DLD1 (cell line): Measurements from ENCODE around the gene KRTAP6-2.

Experiments used
- in situ Hi-C: cut with HindIII; loops from 2 replicates; pipeline ENCODE4 v1.10.0; 2017; ENCODE audit warnings: low sequenced_read_pairs

Gene KRTAP6-2

DNA sequence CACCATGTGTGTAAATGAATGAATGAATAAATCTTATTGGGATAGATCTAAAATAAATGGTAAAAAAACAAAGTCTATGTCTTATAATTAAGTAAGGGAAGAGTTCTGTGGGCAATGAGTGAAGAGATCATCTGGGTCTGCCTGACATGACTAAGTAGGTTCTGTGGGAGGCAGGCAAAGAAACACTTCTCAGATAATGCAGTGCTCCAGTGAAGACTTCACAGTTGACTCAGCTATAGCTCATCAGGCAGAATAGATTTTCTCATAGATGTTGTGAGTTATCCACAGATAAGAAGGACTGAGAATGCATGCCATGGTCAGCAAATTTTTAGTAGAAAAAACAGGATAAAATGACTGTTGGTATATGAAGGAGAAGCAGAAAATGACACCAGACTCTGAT, 20.9 kb downstream of the KRTAP6-2 start:
- in situ Hi-C loops, result no loop called here

DNA sequence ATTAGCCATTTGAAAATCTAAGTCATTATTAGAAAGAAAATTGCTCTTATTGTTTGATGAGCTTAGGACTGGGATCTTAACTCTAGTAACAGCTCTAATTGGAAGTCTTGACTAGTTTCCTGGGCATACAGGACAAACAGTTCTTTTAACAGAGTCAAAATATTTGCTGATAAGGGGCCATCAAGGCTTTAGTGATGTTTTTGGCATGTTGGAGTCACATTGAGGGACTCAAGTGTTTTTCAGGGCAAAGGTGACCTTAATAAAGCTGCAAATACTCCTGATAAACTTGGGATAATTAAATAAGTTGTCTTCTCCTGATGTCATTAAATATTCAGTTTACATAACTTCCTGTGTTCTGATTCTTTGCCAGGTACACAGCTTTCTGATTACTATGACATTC, 31.1 kb downstream of the KRTAP6-2 start:
- in situ Hi-C loops, result no loop called here

GRCh38 chr21:30563630-30564029, 35.1 kb downstream of the KRTAP6-2 start:
- in situ Hi-C loops, result no loop called here

- in situ Hi-C loops, result no loop called here
Measured at GRCh38 chr21:30563072-30563471, 35.6 kb downstream of the KRTAP6-2 start.

DNA sequence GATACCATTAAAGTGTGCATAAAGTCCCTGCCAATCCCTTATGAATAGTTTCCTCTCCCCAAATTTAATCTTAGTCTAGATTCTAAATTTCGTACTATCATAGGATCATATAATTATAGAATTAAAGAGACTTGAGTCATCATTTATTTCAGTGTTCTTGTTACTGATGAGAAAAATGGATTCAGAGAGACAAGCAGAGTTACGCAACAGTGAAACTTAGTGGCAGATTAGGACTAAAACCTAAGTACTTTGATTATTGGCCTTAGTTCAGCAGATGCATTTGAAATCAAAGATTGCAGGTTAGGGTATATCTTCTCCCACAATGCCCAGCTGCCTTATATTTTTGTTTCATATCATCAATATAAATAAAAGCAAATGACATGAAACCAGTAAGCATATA, 36.7 kb downstream of the KRTAP6-2 start:
- in situ Hi-C loops, result no loop called here

DNA sequence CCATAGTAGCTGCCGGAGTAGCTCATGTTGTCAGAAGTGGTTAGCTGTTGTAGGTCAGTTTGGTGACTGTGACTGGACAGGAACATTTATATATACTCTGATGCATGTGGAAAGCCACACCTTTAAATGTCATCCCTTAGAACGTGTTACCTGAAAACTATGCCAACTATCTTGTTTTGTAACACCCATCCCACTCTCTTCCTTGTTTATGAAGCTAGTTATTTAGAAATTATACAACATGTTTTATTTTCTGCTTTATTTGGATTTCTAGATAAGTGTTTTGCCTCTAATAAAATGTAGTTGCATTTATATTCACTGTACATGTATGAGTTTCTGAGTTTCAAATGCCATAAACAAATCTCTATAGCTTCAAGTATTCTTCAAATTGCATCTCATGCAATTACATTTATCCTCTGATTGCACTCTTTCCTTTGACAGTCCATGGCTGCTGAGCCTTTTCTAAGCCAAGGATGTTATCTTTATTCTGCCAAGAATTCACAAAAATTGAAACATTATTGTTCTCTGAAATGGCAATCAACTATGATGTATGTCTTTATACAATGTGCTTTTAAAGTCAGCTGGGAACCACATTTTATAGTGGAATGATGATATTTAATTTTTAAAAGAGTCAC, 37.3 kb downstream of the KRTAP6-2 start, which contains the start of gene KRTAP19-7:
Gene KRTAP19-7 (minus strand): TSS at position 51 of the 632 bp plus-strand sequence. CDS start 25 bp downstream, at position 26.
- in situ Hi-C loops, result no loop called here

- in situ Hi-C loops, result no loop called here
Measured at GRCh38 chr21:30555095-30555494, 43.6 kb downstream of the KRTAP6-2 start.

DNA sequence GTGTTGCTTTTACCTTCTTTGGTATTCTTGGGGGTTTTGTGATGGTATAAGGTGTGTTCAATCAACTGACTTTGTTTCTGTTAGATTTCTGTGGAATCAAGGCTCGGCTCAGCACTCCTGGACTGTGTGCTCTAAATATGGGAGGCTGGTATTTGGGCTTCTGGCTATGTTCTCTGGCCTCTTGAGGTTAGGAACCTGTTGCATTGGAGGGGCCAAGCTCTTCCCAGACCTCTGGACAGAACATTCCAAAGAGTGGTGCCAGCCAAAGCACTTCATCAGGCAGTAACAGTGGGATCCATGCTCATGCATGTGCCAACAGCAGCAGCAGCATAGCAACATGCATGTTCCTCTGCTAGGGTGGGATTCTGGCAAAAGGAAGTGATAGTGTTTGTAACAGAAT, 45.9 kb downstream of the KRTAP6-2 start:
- in situ Hi-C loops, result no loop called here
